HG03520 (cell line): ENCODE results near the gene NAT16.

Experiments
- ATAC-seq: cut with Tn5 transposase; IDR thresholded peaks from one replicate; pipeline ENCODE4 v1.9.1; 2021; ENCODE audit warnings: mild to moderate bottlenecking, moderate library complexity; ENCODE audit not compliant: unreplicated experiment

Gene NAT16

DNA sequence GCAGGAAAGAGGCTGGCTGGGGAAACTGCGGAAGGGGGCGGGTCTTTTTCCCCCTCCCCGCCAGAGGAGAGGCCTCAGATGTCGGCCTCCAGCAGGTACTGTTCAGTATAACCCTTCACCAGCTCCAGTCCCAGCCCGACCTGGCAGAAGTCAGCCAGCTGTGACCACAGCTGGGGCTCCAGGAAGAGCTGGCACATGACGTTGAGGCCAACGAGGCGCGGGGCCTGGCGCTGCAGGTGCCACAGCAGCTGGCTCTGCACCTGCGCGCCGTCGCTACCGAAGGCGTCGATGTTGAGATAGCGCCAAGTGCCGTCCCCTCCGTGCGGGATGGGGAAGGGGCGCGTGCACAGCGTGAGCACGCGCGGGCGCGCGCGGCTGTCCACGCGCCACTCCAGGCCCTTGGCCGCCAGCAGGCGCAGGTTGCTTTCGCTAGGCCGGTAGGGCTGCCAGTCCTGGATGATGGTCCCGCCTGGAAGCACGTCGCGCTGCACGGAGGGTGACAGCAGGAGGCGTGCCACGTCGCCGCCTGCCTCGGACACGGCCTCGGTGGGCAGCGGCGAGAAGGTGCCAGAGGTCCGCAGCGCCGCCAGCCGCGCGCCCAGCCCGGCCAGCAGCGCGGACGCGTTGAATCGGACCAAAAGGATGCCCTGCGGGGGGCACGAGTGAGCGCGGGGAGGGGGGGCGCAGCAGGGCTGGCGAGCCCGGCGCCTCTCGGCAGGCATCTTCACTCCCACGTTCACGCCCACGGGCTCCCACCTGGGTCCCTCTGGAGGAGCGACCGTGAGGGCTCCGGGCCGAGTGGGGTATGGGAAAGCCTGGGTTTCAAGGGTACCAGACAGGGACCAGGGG lies 7.9 kb downstream of the NAT16 start:
- no peak for ATAC-seq

DNA sequence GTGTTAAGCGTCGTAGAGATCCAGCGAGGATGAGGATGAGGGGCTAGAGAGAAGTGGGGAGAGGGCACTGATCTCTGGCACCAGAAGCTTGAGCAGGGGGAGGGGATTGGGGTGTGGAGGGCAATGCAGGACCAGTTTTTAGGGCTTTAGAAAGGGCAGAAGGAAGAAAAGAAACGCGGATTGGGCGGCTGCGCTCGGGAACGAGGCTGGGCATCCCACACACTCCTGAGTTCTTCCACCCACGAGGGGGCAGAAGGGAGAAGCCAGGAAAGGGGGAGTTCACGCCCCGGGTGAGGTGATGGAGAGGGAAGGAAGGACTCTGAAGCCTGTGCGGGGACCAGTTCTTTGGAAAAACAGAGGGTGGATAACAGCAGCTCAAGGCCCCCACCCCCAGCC lies 8.7 kb downstream of the NAT16 start:
- no peak for ATAC-seq

GRCh38 chr7:101170617-101171441 lies 9.3 kb downstream of the NAT16 start:
- no peak for ATAC-seq

DNA sequence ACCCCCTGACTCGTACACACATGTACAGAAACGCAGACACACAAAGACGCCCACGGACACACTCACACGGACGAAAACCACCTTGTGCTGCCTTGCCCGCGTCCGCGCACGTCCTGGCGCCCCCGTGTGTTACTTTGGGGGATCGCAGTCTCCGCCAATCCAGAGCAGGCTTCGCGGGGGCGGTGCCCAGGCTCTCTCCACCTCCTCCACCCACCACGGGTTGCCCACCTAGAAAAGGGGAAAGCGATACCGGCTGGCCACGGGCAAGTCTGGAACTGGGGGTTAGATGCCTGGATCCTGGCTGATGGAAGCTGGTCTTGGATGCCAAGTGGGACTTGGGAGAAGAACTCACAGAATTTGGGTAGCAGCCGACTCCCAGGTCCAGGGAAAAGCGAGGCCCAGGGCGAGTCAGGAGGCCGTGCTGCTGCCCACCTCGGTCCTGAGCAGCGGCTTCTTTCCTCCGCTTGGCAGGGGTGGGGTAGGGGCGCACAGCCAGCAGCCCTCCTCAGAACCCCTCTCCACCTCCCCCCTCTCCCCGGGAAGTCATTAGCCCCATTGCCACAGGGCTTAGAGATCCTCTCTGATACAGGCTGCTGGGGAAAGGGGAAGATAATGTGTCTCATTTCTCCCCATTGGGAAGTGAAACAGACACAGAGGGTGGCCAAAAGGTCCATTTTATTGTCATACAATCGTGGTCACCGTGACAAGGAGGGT lies 10.1 kb downstream of the NAT16 start:
- ATAC-seq: no peak

DNA sequence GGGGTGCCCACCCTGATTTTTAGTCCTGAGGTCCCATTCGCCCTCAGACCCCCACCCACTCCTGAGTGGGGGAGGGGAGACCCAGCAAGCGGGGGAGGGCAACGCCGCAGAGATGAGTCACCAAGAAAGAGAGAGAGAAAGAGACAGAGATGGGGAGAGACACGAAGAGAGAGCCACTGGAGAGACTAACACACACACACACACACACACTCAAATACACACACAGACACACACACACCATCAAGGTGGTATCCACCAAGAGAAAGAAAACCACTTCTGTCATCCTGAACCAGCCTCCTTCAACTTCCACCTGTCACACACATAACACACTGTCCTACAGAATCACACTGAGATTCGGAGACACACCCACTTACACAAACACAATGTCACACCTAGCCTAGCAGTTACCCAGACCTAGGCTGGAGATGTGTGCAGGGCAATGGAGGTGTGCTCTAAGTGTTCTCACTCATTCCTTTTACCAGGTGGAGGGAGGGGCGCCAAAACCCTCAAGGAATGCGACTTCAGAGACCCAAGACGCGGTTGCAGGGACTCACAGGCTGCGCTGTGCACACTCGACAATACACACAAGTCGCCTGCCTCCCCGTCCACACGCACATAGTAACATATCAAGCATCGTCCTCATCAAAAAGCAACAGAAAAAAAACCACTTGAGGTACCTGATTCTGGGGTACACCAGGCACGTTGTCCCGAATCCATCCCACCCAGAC lies 10.8 kb downstream of the NAT16 start:
- no peak for ATAC-seq

GRCh38 chr7:101168412-101169049 lies 11.6 kb downstream of the NAT16 start:
- no peak for ATAC-seq

DNA sequence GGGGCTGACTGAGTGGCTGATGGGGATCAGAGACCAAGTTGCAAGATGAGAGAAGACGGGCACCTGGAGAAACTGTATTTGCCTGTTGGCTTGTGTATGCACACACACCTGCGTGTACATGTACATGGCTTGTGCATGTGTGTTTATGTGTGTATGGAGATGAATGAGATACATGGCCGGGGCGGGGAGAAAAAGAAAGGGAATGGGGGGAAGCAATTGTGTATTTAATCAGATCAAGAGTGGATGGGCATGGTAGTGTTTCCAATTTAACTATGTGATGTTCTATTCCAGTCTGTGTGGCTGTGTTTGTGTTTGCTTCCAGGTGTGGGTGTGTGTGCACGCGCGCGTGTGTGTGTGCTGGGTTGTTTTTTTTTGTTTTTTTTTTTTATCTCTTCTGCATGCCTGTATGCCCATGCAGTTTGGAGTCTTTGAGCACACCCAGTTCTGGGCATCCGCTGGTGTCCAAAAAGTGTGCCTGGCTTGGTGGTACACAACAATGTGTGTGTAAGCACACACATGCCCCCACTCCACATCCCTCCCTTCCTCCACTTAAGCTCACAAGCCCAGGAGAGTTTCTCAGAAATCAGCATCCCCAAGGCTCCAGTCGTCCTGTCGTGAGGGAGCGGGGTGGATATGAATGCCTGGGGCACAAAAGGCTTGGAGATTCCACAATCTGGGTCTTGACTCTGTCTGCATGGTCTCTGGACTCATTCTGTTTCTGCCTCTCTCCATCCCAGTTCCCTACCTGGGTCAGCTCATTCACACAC lies 12.3 kb downstream of the NAT16 start:
- ATAC-seq: no peak

DNA sequence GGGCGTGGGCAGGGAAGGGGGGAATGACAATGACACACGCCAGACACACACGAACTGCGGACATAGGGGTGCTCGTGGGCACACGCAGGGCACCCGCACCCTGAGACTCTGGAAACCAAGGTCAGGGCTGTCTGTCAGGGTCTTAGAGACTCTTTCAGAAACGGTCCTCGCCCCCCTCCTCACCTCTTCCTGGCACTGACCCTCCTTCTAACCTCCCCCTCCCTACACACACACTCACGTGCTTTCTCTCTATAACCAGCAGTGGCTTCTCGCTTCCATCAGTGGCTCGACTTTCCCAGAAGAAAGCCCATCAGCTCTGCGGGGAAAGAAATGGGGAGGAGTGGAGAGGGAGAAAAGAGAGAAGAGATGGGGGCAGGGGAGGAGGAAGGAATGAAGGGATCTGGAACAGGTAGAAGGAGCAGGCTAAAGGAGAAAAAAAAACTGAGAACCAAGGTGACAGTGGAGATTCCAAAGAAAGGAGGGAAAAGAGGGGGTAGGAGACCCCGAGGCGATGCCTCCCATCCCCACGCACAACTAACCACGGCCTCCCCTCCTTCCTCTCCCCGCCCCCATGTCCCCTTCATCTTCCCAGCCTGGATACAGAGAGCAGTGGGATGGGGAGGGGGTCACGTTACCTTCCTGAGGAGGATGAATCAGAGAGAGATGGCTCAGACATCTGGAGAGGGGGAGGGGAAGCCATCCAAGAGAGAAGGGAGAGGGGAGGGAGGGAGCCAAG lies 13.0 kb downstream of the NAT16 start:
- no peak for ATAC-seq

DNA sequence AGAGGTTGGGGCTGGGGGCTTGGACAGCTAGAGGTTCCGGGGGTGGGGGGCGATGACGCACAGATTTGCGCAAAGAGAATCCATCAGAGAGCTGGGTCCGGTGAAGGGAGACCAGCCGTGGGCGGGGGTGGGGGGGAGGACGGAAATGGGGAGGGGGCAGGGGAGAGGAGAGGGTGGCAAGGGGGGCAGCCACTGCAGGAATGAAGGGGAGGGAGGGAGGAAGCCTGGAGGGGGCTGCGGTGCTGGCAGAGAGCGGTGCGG lies 13.5 kb downstream of the NAT16 start:
- ATAC-seq: no peak

- no peak for ATAC-seq
These were observed 14.0 kb downstream of the NAT16 start for GRCh38 chr7:101165958-101166647.

DNA sequence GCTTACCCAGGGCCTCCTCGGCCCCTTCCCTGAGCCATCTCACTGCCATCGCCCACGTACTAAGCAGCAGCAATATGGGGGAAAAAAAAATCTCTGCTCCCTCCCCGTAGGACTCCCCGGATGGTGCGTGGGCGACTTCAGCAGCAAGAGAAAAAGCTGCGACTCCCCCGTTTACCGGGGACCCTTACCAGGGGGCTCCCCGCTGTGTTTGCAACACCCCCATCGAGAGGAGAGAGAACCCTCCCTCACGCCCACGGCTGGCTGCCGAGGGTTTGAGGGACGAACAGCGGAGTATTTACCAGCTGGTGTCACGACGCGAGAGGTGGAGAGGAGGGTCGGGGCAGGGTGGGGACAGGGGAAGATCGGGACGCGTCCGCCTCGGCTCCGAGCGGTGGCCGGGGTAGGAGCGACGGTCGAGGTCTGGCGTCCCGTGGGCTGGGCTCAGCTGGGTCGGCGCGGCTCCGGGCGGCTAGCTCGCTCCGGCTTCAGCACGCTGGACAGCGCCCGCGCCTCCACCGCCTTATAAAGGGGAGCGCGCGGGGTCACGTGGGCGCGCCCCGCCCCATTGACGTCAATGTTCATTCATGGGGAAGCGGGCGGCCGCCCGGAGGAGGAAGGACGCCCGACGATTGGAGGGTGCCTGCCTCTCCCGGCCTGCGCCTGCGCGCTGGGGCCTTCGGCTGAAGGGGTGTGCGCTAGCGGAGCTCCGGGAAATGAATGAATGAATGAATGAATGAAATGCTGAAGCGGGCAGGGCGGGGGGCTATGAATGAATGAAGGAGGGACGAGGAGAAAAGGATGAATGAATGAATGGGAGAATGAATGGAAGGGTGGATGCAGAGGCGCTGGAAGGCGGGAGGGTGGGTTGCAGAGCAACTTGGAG lies 14.8 kb downstream of the NAT16 start, which contains the start of gene VGF:
Gene VGF (minus strand): TSS at position 495 of the 883 bp plus-strand sequence. CDS start 726 bp downstream, outside the sequence.
- peak; percentile 70 for ATAC-seq

DNA sequence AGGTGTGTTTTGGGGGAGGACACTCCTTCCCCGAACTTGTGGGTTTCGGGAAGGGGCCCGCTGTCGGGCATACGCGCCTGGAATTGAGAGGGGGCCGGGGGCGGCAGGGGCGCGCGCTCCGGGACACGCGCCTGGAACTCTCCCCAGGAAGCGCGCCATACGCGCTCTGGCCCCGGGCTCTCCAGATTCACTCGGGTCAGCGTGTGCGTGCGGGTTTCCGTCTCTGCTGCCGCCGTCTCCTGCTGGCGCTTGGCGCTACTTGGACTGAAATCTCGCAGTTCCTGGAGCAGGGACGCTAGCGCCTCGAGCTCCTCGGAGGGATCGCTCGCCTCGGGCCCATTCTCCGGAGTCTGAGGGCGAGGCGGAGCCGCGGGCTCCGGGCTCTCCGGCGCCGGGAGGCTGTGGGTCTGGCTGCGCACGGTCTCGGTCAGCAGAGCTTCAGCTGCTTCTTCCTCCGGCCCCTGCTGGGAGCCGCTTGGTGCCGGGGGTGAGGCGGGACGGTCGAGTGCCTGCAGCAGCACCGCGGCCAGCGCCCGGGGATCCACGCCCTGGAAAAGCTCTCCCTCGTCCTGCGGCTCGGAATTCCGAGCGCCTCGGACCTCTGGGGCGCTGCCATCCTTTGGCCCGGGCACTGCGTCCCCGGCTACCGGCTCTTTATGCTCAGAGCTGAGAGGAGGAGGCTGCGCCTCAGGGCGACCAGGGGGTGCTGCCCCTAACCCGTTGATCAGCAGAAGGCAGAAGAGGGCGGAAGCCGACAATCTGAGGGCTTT lies 15.8 kb downstream of the NAT16 start:
- no peak for ATAC-seq

DNA sequence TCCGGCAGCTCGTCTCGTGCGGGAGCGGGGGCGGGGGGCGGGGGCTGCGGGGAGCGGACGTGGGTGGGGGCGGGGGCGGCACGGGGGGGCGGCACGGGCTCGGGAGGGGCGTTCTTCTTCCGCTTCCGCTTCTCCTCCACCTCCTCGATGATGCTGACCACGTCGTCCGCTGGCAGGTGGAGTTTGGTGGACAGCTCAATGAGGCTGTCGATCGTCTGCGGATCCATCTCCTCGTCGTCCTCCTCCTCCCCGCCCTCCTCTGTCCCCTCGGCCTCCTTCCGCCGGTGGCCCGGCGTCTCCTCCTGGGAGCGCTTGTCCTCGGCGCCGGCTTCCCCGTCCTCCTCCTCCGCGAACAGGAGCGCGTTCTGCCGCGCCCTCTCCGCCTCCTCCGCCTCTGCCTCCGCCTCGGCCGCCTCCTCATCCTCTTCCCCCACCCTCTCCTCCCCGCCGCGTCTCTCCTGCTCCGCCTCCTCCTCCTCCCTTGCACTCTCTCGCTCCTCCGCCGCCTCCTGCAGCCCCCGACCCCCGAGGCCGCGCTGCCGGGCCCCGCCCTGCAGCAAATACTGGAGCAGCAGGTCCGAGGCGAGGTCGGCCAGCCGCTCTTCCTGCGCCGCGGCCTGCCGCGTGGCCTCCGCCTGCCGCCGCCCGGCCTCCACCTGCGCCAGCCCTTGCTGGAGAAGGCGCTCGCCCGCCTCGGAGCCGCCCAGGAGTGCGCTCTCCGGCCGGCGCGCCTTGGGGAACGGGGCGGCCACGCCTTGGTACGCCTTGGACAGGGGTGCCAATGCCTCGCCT lies 16.6 kb downstream of the NAT16 start:
- no peak for ATAC-seq

GRCh38 chr7:101162551-101163278 lies 17.4 kb downstream of the NAT16 start:
- ATAC-seq: no peak
